ENCODE results near the gene VAV3.
"Not testable (repeated sequence)": the region's sequence is repeated elsewhere in the genome, so short reads cannot be mapped to it uniquely, and the experiment has no call there.

Gene VAV3

GRCh38 chr1:107879927-107880326 lies 85.1 kb downstream of the VAV3 start:
- DNase-seq: no peak

GRCh38 chr1:107879346-107879745 lies 85.6 kb downstream of the VAV3 start:
- DNase-seq: no peak

GRCh38 chr1:107877745-107878144 lies 87.2 kb downstream of the VAV3 start:
- no peak for DNase-seq

GRCh38 chr1:107877092-107877491 lies 87.9 kb downstream of the VAV3 start:
- DNase-seq: no peak

- DNase-seq: no peak
Observed at GRCh38 chr1:107875689-107876088, 89.3 kb downstream of the VAV3 start.

- DNase-seq: no peak
Observed at GRCh38 chr1:107874221-107874620, 90.8 kb downstream of the VAV3 start.

- no peak for DNase-seq
Observed at GRCh38 chr1:107871687-107872395, 93.1 kb downstream of the VAV3 start.

GRCh38 chr1:107871259-107871658 lies 93.7 kb downstream of the VAV3 start:
- no peak for DNase-seq

- no peak for DNase-seq
Observed at GRCh38 chr1:107870696-107871095, 94.3 kb downstream of the VAV3 start.

- DNase-seq: no peak
Observed at GRCh38 chr1:107867897-107868296, 97.1 kb downstream of the VAV3 start.

GRCh38 chr1:107867422-107867821 lies 97.6 kb downstream of the VAV3 start:
- DNase-seq: no peak

- no peak for DNase-seq
Observed at GRCh38 chr1:107866870-107867269, 98.1 kb downstream of the VAV3 start.

GRCh38 chr1:107865627-107866026 lies 99.4 kb downstream of the VAV3 start:
- no peak for DNase-seq

GRCh38 chr1:107863342-107863741 lies 101.6 kb downstream of the VAV3 start:
- DNase-seq: no peak

GRCh38 chr1:107862064-107862463 lies 102.9 kb downstream of the VAV3 start:
- no peak for DNase-seq

GRCh38 chr1:107858323-107858722 lies 106.7 kb downstream of the VAV3 start:
- no peak for DNase-seq

GRCh38 chr1:107851418-107851817 lies 113.6 kb downstream of the VAV3 start:
- no peak for DNase-seq

- DNase-seq: not testable (repeated sequence)
Observed at GRCh38 chr1:107844541-107845194, 120.3 kb downstream of the VAV3 start.

GRCh38 chr1:107843989-107844388 lies 121.0 kb downstream of the VAV3 start:
- no peak for DNase-seq

GRCh38 chr1:107842241-107842640 lies 122.7 kb downstream of the VAV3 start:
- DNase-seq: no peak

GRCh38 chr1:107840725-107841124 lies 124.3 kb downstream of the VAV3 start:
- no peak for DNase-seq

GRCh38 chr1:107838056-107838455 lies 126.9 kb downstream of the VAV3 start:
- DNase-seq: no peak

GRCh38 chr1:107835151-107835670 lies 129.8 kb downstream of the VAV3 start:
- no peak for DNase-seq

- DNase-seq: no peak
Observed at GRCh38 chr1:107833061-107833460, 131.9 kb downstream of the VAV3 start.
